ENCODE measurements around the gene CDH18.

Gene CDH18

GRCh38 chr5:19930451-19930850 lies 57.5 kb downstream of the CDH18 start:
- Histone ChIP-seq H3K79me2 (ENCODE audit: insufficient read depth, low read length) (no peaks in the 10 kb centered on the region), H4K20me1 (ENCODE audit: insufficient read depth, low read length, poor library complexity, severe bottlenecking) (no peaks in the 10 kb centered on the region), H3K4me3 (ENCODE audit: low read length, poor library complexity, severe bottlenecking) (no peak overlapping the region), H3F3A (ENCODE audit: low read depth) (no peaks in the 10 kb centered on the region), H3K9me2 (replicated peaks; ENCODE audit: low read depth, low read length) (no peaks in the 10 kb centered on the region), H3K27me3 (ENCODE audit: insufficient read depth, low read length, poor library complexity, severe bottlenecking) (no peaks in the 10 kb centered on the region), H2AFZ (ENCODE audit: low read length) (no peak overlapping the region), H3K4me1 (ENCODE audit: insufficient read depth, low read length, poor library complexity, severe bottlenecking) (no peaks in the 10 kb centered on the region), H3K36me3 (ENCODE audit: insufficient read depth, low read length) (no peaks in the 10 kb centered on the region), H3K4me2 (ENCODE audit: low read depth, low read length, poor library complexity, severe bottlenecking) (no peak overlapping the region), H3K9me3 (ENCODE audit: insufficient read depth, low read depth, low read length) (no peaks in the 10 kb centered on the region), H3K9ac (ENCODE audit: low read depth, low read length, poor library complexity, severe bottlenecking) (no peak overlapping the region)
- TF ChIP-seq, protein P1, sequence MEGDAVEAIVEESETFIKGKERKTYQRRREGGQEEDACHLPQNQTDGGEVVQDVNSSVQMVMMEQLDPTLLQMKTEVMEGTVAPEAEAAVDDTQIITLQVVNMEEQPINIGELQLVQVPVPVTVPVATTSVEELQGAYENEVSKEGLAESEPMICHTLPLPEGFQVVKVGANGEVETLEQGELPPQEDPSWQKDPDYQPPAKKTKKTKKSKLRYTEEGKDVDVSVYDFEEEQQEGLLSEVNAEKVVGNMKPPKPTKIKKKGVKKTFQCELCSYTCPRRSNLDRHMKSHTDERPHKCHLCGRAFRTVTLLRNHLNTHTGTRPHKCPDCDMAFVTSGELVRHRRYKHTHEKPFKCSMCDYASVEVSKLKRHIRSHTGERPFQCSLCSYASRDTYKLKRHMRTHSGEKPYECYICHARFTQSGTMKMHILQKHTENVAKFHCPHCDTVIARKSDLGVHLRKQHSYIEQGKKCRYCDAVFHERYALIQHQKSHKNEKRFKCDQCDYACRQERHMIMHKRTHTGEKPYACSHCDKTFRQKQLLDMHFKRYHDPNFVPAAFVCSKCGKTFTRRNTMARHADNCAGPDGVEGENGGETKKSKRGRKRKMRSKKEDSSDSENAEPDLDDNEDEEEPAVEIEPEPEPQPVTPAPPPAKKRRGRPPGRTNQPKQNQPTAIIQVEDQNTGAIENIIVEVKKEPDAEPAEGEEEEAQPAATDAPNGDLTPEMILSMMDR (conservative IDR thresholded peaks at IDR 0.05; ENCODE audit: low read length) = no peak
- no peak for TF ChIP-seq EZH2phosphoT487 (IDR thresholded peaks at IDR 0.05; ENCODE audit: borderline replicate concordance)

- H3K9me2 ChIP-seq (replicated peaks; ENCODE audit: low read depth, low read length) = no peaks in the 10 kb centered on the region
- H3F3A ChIP-seq (ENCODE audit: low read depth) = no peaks in the 10 kb centered on the region
- no peaks in the 10 kb centered on the region for H3K27me3 ChIP-seq (ENCODE audit: insufficient read depth, low read length, poor library complexity, severe bottlenecking)
- no peaks in the 10 kb centered on the region for H4K20me1 ChIP-seq (ENCODE audit: insufficient read depth, low read length, poor library complexity, severe bottlenecking)
- no peak overlapping the region for H3K4me2 ChIP-seq (ENCODE audit: low read depth, low read length, poor library complexity, severe bottlenecking)
- no peak overlapping the region for H3K9ac ChIP-seq (ENCODE audit: low read depth, low read length, poor library complexity, severe bottlenecking)
- no peak overlapping the region for H3K4me3 ChIP-seq (ENCODE audit: low read length, poor library complexity, severe bottlenecking)
- TF ChIP-seq, protein P1 (conservative IDR thresholded peaks at IDR 0.05; ENCODE audit: low read length) = no peak
- no peak for TF ChIP-seq EZH2phosphoT487 (IDR thresholded peaks at IDR 0.05; ENCODE audit: borderline replicate concordance)
- H3K4me1 ChIP-seq (ENCODE audit: insufficient read depth, low read length, poor library complexity, severe bottlenecking) = no peaks in the 10 kb centered on the region
- no peaks in the 10 kb centered on the region for H3K79me2 ChIP-seq (ENCODE audit: insufficient read depth, low read length)
- no peak overlapping the region for H2AFZ ChIP-seq (ENCODE audit: low read length)
- H3K36me3 ChIP-seq (ENCODE audit: insufficient read depth, low read length) = no peaks in the 10 kb centered on the region
- H3K9me3 ChIP-seq (ENCODE audit: insufficient read depth, low read depth, low read length) = no peaks in the 10 kb centered on the region
Measured at GRCh38 chr5:19928562-19929421, 59.2 kb downstream of the CDH18 start.

DNA sequence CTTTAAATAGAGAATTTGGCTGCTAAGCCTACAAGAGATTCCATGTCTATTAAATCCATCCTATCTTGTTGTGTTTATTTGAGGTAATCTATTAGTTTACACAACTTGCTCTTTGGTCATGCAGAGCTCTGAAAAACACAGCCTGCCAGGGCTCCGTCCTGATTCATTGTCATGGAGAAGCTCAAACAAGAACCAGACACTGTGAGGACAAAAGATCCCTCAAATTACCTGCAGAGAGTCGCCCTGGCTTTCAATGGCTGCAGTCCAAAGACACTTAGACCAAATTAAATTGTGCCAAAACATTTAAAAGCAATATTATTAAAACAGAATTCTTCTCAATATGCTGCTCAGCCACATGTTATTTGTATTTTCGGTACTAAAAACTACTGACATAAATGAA lies 60.1 kb downstream of the CDH18 start:
- Histone ChIP-seq H3K4me1 (ENCODE audit: insufficient read depth, low read length, poor library complexity, severe bottlenecking) (no peaks in the 10 kb centered on the region), H3K4me2 (ENCODE audit: low read depth, low read length, poor library complexity, severe bottlenecking) (no peak overlapping the region), H3K79me2 (ENCODE audit: insufficient read depth, low read length) (no peaks in the 10 kb centered on the region), H3K9ac (ENCODE audit: low read depth, low read length, poor library complexity, severe bottlenecking) (no peak overlapping the region), H4K20me1 (ENCODE audit: insufficient read depth, low read length, poor library complexity, severe bottlenecking) (no peaks in the 10 kb centered on the region), H3K9me3 (ENCODE audit: insufficient read depth, low read depth, low read length) (no peaks in the 10 kb centered on the region), H3K9me2 (replicated peaks; ENCODE audit: low read depth, low read length) (no peaks in the 10 kb centered on the region), H2AFZ (ENCODE audit: low read length) (no peak overlapping the region), H3K36me3 (ENCODE audit: insufficient read depth, low read length) (no peaks in the 10 kb centered on the region), H3K4me3 (ENCODE audit: low read length, poor library complexity, severe bottlenecking) (no peak overlapping the region), H3F3A (ENCODE audit: low read depth) (no peaks in the 10 kb centered on the region), H3K27me3 (ENCODE audit: insufficient read depth, low read length, poor library complexity, severe bottlenecking) (no peaks in the 10 kb centered on the region)
- no peak for TF ChIP-seq EZH2phosphoT487 (IDR thresholded peaks at IDR 0.05; ENCODE audit: borderline replicate concordance)
- TF ChIP-seq, protein P1 (conservative IDR thresholded peaks at IDR 0.05; ENCODE audit: low read length) = no peak
